ENCODE data around the gene FARSB.

DNA sequence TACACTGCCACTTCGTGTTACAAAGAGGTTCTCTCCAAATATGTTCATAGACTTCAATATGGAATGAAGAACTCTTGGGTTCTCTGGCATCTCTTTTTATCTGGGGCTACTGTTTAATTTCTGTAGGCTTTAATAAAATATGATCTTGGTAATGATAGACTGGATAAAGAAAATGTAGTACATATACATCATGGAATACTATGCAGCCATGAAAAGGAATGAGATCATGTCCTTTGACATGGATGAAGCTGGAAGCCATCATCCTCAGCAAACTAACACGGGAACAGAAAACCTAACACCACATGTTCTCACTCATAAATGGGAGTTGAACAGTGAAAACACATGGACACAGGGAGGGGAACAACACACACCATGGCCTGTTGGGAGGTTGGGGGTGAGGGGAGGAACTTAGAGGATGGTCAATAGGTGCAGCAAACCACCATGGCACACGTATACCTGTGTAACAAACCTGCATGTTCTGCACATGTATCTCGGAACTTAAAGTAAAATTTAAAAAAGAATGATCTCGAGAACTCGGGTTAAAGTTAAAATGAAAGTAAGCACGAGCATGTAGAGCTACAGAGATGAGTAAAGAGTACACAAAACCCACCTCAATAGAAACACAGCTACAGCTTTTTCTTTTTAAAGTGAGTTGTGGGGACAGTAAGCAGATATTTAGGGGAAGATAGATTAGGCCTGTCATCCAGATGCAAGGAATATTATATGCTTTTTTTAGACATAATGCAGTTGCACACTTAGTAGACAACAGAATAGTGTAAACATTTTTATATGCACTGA, 129.2 kb downstream of the FARSB start:
- TF ChIP-seq, protein P1, sequence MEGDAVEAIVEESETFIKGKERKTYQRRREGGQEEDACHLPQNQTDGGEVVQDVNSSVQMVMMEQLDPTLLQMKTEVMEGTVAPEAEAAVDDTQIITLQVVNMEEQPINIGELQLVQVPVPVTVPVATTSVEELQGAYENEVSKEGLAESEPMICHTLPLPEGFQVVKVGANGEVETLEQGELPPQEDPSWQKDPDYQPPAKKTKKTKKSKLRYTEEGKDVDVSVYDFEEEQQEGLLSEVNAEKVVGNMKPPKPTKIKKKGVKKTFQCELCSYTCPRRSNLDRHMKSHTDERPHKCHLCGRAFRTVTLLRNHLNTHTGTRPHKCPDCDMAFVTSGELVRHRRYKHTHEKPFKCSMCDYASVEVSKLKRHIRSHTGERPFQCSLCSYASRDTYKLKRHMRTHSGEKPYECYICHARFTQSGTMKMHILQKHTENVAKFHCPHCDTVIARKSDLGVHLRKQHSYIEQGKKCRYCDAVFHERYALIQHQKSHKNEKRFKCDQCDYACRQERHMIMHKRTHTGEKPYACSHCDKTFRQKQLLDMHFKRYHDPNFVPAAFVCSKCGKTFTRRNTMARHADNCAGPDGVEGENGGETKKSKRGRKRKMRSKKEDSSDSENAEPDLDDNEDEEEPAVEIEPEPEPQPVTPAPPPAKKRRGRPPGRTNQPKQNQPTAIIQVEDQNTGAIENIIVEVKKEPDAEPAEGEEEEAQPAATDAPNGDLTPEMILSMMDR (conservative IDR thresholded peaks at IDR 0.05): no peak
- TF ChIP-seq EZH2 (IDR thresholded peaks at IDR 0.05; ENCODE audit: low read depth): no peak
